ENCODE data around the gene TBK1.

DNA sequence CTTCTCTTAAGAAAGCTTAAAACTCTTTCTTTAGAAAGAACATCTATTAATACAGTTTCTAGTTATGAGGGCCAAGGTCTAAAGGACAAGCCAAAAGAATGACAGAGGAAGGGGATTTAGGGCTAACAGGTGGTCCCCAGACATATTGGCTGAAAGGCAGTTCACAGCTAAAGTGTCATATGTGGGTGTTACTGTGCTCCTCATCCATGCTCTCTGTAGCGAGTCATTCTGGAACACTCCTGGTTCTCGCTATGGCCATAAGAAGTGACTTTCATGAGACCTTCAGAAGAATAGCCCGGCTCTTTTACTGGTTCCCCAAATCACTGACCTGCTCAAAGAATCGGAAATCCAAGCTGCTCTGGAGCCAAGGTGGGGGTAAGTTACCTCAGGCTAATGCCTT is 55.0 kb downstream of the TBK1 start:
- TF ChIP-seq POLR2A (IDR thresholded peaks at IDR 0.05), result no peak
- TF ChIP-seq, protein P1, sequence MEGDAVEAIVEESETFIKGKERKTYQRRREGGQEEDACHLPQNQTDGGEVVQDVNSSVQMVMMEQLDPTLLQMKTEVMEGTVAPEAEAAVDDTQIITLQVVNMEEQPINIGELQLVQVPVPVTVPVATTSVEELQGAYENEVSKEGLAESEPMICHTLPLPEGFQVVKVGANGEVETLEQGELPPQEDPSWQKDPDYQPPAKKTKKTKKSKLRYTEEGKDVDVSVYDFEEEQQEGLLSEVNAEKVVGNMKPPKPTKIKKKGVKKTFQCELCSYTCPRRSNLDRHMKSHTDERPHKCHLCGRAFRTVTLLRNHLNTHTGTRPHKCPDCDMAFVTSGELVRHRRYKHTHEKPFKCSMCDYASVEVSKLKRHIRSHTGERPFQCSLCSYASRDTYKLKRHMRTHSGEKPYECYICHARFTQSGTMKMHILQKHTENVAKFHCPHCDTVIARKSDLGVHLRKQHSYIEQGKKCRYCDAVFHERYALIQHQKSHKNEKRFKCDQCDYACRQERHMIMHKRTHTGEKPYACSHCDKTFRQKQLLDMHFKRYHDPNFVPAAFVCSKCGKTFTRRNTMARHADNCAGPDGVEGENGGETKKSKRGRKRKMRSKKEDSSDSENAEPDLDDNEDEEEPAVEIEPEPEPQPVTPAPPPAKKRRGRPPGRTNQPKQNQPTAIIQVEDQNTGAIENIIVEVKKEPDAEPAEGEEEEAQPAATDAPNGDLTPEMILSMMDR (IDR thresholded peaks at IDR 0.05), result no peak
